ENCODE results near the gene DHX9. TPM values are rescaled to one million over a fixed set of nuclear protein-coding genes. Genes with fewer than 3 reads are reported as not detected.

The DHX9 gene
- total RNA-seq, 4 donors from 2014 or later: 79.5 to 104 (median 91.8) TPM

DNA sequence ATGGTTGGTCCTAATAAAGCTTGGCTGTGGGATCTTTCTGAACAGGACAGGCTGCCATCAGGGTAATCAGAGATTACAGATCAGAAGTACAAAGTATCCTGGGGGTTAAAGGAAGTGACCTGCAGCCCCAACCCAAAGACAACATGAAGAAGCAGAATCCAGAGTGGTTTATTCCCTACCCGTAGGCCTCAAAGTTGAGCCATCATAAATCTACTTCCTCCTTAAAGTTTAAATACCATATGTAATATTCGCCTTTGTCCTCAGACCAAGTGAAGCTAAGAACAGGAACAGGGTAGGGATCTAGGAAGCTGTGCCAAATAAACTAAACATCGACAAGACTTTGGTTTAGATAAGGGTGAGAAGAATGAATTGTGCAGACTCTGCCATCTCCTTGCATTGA, 15.9 kb upstream of the DHX9 start:
- TF ChIP-seq EP300 (IDR thresholded peaks at IDR 0.05) (no peak), CTCF (IDR thresholded peaks at IDR 0.05) (no peak), POLR2A (IDR thresholded peaks at IDR 0.05) (no peak), POLR2AphosphoS5 (IDR thresholded peaks at IDR 0.05) (no peak)
- Histone ChIP-seq H3K4me1 (no peaks in the 10 kb centered on the region), H3K36me3 (peaks cover 0 to 76% of the 10 kb centered on the region in 2 donors), H3K27ac (no peak overlapping the region), H3K27me3 (no peaks in the 10 kb centered on the region), H3K4me3 (no peak overlapping the region), H3K9me3 (no peaks in the 10 kb centered on the region)
- WGBS, 2 donors (ENCODE audit: low coverage in 1 of 2): 68 to 85% methylated on average over 3 of the region's 3 CpGs
- no peak for ATAC-seq

GRCh38 chr1:182826892-182827291, 12.3 kb upstream of the DHX9 start:
- Histone ChIP-seq H3K4me3 (no peak overlapping the region), H3K27me3 (no peaks in the 10 kb centered on the region), H3K27ac (no peak overlapping the region), H3K4me1 (no peaks in the 10 kb centered on the region), H3K36me3 (peaks cover 0 to 53% of the 10 kb centered on the region in 2 donors), H3K9me3 (no peaks in the 10 kb centered on the region)
- no peak for ATAC-seq
- TF ChIP-seq POLR2A (IDR thresholded peaks at IDR 0.05) (no peak), EP300 (IDR thresholded peaks at IDR 0.05) (no peak), POLR2AphosphoS5 (IDR thresholded peaks at IDR 0.05) (no peak), CTCF (IDR thresholded peaks at IDR 0.05) (no peak)
- WGBS, 2 donors (ENCODE audit: low coverage in 1 of 2): 91 to 93% methylated on average over 2 of the region's 2 CpGs

- no peak overlapping the region for H3K27ac ChIP-seq
- H3K4me1 ChIP-seq: no peaks in the 10 kb centered on the region
- H3K27me3 ChIP-seq: no peaks in the 10 kb centered on the region
- WGBS, 2 donors (ENCODE audit: low coverage in 1 of 2): 70 to 71% methylated on average over 5 of the region's 5 CpGs
- H3K36me3 ChIP-seq: peaks cover 0 to 35% of the 10 kb centered on the region in 2 donors
- ATAC-seq: no peak
- no peaks in the 10 kb centered on the region for H3K9me3 ChIP-seq
- H3K4me3 ChIP-seq: no peak overlapping the region
- TF ChIP-seq POLR2A (IDR thresholded peaks at IDR 0.05): no peak
- TF ChIP-seq POLR2AphosphoS5 (IDR thresholded peaks at IDR 0.05): no peak
- no peak for TF ChIP-seq CTCF (IDR thresholded peaks at IDR 0.05)
- TF ChIP-seq EP300 (IDR thresholded peaks at IDR 0.05): no peak
Observed at GRCh38 chr1:182829285-182829932, 9.7 kb upstream of the DHX9 start.

DNA sequence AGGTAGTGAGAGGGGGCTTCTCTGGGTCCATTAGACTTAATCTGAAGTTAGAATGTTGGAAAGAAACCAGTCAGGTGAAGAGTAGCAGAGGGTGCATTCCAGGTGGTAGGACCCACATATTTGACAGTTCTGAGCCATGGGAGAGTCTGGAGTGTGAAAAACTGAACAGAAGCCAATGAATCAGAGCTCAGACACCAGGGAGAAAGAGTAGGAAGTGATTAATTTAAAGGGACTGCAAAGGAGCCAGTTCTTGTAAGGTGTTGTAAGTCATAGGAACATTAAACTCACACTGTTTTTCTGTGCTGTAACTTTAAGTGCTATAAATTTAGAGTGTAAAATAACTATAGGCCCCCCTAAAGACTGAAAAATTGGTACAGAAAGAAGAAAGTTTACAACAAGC, 5.9 kb upstream of the DHX9 start:
- TF ChIP-seq CTCF (IDR thresholded peaks at IDR 0.05) (no peak), EP300 (IDR thresholded peaks at IDR 0.05) (no peak), POLR2A (IDR thresholded peaks at IDR 0.05) (no peak), POLR2AphosphoS5 (IDR thresholded peaks at IDR 0.05) (no peak)
- Histone ChIP-seq H3K4me1 (no peaks in the 10 kb centered on the region), H3K9me3 (no peaks in the 10 kb centered on the region), H3K4me3 (no peak overlapping the region), H3K27me3 (no peaks in the 10 kb centered on the region), H3K27ac (no peak overlapping the region), H3K36me3 (peaks cover 0 to 10% of the 10 kb centered on the region in 2 donors)
- ATAC-seq: no peak

DNA sequence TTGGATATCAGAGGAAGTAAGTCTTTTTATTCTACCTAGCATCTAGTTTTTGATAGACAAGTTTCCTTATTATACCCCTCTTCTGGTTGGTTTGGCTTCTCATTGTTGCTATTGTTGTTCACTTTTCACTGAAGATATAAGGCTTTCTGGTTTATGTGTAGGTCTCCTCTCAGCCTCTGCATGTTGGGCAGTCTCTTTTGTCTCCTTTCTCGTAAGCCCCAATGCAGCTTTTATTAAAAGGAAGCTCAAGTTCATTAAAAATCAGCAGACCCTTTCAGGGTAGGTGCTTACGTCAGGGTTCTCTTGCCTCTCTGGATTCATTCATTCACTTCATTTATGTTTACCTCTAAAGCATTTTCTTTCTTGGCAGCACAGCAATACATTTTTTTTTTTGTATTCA, 4.8 kb upstream of the DHX9 start:
- ATAC-seq: no peak
- peaks cover 0 to 7% (median 0%) of the 10 kb centered on the region in 3 donors for H3K4me1 ChIP-seq
- WGBS, 2 donors (ENCODE audit: low coverage in 1 of 2): 89% methylated on average over 2 of the region's 2 CpGs; no CpG with 5 or more reads in 1 of the 2 donors
- H3K27ac ChIP-seq: no peak overlapping the region
- H3K36me3 ChIP-seq: peaks cover 0 to 3% of the 10 kb centered on the region in 2 donors
- H3K4me3 ChIP-seq: no peak overlapping the region
- TF ChIP-seq CTCF (IDR thresholded peaks at IDR 0.05) (no peak), POLR2A (IDR thresholded peaks at IDR 0.05) (no peak), EP300 (IDR thresholded peaks at IDR 0.05) (no peak), POLR2AphosphoS5 (IDR thresholded peaks at IDR 0.05) (no peak)
- H3K27me3 ChIP-seq: no peaks in the 10 kb centered on the region
- H3K9me3 ChIP-seq: no peaks in the 10 kb centered on the region
